Choroid plexus epithelial cell (primary cell): ENCODE measurements around the gene HNRNPUL2.

Experiments
- DNase-seq: peaks from one replicate; pipeline ENCODE4 v3.0.0-alpha.2; 2010; ENCODE audit warnings: low read depth
- H3K4me3 ChIP-seq: 2 replicates; pipeline ENCODE4 v1.5.1; 2011; ENCODE audit warnings: low read depth, mild to moderate bottlenecking, control low read depth, low read length, moderate library complexity
- TF ChIP-seq, protein P1 (sequence below): conservative IDR thresholded peaks from 2 replicates; pipeline ENCODE4 v1.5.1; 2011; ENCODE audit warnings: low read depth, mild to moderate bottlenecking, control low read depth, inconsistent platforms, low read length, moderate library complexity

Gene HNRNPUL2

DNA sequence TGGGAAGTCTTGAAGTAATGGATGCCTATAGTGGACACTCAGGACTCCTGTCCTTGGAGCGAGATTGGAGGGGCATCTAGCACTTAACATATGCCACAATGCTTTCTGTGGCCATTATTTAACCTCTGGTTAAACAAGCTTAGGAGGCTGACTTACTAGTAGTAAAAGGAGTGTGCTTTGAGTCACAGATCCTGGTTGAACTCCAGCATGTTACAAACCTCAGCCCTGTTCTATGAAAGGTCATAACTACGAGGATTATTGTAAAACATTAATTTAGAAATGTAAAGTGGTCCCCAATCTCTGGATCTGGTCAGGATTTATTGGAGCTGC is 54.1 kb downstream of the HNRNPUL2 start:
- TF ChIP-seq, protein P1, sequence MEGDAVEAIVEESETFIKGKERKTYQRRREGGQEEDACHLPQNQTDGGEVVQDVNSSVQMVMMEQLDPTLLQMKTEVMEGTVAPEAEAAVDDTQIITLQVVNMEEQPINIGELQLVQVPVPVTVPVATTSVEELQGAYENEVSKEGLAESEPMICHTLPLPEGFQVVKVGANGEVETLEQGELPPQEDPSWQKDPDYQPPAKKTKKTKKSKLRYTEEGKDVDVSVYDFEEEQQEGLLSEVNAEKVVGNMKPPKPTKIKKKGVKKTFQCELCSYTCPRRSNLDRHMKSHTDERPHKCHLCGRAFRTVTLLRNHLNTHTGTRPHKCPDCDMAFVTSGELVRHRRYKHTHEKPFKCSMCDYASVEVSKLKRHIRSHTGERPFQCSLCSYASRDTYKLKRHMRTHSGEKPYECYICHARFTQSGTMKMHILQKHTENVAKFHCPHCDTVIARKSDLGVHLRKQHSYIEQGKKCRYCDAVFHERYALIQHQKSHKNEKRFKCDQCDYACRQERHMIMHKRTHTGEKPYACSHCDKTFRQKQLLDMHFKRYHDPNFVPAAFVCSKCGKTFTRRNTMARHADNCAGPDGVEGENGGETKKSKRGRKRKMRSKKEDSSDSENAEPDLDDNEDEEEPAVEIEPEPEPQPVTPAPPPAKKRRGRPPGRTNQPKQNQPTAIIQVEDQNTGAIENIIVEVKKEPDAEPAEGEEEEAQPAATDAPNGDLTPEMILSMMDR, result no peak
- no peak for DNase-seq
- H3K4me3 ChIP-seq, result no peak overlapping the region

DNA sequence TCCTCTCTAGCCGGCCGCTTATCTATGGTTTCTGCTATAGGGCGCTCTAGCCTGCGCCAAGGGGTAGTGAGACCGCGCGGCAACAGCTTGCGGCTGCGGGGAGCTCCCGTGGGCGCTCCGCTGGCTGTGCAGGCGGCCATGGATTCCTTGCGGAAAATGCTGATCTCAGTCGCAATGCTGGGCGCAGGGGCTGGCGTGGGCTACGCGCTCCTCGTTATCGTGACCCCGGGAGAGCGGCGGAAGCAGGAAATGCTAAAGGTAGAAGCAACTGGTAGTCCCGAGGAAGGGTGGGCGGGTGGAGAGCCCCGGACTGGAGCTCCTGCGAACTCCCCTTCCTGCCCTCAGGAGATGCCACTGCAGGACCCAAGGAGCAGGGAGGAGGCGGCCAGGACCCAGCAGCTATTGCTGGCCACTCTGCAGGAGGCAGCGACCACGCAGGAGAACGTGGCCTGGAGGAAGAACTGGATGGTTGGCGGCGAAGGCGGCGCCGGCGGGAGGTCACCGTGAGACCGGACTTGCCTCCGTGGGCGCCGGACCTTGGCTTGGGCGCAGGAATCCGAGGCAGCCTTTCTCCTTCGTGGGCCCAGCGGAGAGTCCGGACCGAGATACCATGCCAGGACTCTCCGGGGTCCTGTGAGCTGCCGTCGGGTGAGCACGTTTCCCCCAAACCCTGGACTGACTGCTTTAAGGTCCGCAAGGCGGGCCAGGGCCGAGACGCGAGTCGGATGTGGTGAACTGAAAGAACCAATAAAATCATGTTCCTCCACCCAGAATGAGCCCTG is 55.5 kb downstream of the HNRNPUL2 start, which contains the start of the genes LBHD1 and UQCC3:
TSS of gene LBHD1 (minus strand) at position 660 of the 782 bp plus-strand sequence. CDS start 2,236 bp downstream, outside the sequence.
TSS of gene UQCC3 (plus strand) at position 66 of the 782 bp plus-strand sequence. CDS start at position 139, 73 bp downstream.
- peak within 1 kb of the TSS; percentile 72 for H3K4me3 ChIP-seq
- TF ChIP-seq, protein P1, result no peak
- DNase-seq, result peak; percentile 90

DNA sequence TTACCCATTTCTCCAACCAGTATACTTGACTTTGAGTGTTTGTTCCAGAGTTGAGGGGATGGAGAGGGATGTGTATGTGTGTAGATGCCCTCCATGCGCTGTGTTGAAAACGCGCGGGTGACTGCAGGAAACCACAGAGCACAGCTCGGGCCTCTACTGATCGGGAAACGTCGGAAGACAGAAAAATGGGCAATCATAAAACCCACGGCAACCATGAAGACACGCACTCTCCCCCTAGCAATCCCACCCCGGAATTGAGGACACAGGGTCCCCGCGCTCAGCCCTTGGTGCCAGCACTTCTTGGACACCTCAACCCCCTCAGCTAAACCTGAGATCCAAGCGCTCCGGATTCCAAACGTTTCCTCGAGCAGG is 56.0 kb downstream of the HNRNPUL2 start:
- H3K4me3 ChIP-seq, result peak overlapping the region; percentile 72
- TF ChIP-seq, protein P1, result no peak
- no peak for DNase-seq

DNA sequence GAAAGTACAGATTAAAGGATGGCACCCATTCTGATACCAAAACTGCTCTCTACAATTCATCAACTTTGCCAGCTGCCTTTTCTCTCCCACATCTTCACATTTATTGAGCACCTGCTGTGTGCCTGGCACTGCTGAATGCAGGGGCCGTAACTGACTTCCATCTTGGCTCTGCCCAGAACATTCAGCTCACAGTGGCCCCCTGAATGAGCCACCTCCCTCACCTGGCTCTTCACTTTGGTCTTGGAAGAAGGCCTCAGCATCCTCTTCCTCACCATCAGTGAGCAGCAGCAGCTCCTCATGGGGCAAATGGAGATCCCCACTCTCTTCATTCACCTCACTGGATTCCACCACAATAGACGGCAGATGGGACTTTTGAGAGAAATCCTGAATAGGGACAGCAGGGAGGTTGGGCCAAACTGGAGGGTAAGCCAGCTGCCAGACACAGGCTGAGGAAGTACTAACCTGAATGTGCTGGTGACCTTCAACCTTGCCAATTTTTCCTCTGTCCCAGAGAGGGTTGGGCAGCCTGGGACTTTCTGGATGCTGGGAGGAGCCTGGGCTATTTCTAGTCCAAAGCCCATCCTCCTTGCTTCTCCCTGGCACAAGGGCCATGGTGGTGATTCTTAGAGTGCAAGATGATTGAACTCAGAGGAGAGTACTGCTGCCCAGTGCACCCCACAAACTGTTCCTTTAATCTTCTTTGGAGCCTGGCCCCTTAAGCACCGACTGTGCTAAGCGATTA is 57.7 kb downstream of the HNRNPUL2 start:
- H3K4me3 ChIP-seq, result no peak overlapping the region
- DNase-seq, result no peak
- TF ChIP-seq, protein P1, result no peak

DNA sequence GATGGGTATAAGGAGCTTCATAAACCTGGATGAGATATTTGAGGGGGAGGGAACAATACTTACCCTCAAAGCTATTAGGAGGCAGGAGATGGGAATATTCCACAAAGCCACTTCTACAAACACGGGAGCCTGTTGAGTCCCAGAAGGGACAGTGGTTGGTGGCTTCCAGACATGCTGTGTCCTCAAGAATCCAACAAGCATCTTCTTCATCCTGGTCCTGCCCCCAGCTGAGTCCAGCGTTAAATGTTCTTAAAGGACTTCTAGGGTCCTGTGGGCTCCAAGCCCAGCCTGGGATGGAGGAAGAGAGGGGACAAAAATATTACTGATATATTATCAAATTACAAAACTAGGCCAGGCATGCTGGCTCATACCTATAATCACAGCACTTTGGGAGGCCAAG is 59.8 kb downstream of the HNRNPUL2 start:
- DNase-seq, result no peak
- H3K4me3 ChIP-seq, result no peak overlapping the region
- TF ChIP-seq, protein P1, result no peak

DNA sequence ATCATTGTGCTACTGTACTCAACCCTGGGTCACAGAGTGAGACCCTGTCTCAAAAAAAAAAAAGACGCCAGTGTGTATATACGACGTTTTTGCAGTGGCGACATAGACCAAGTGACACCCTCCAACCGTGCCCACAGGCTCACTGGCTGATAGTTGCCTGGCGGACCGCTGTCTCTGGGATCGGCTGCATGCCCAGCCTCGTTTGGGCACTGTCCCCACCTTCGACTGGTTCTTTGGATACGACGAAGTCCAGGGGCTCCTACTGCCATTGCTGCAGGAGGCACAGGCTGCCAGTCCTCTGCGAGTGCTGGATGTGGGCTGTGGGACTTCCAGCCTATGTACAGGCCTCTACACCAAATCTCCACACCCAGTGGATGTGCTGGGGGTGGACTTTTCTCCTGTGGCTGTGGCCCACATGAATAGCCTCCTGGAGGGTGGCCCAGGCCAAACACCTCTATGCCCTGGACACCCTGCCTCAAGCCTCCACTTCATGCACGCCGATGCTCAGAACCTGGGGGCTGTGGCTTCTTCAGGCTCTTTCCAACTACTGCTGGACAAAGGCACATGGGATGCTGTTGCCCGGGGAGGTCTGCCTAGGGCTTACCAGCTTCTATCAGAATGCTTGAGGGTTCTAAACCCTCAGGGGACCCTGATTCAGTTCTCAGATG is 60.9 kb downstream of the HNRNPUL2 start:
- H3K4me3 ChIP-seq, result peak overlapping the region; percentile 83
- TF ChIP-seq, protein P1, result no peak
- DNase-seq, result no peak
